Cardiac muscle cell (in vitro differentiated cells and primary cell): Measurements from ENCODE around the gene ASPHD1. TPM values are rescaled to one million over a fixed set of nuclear protein-coding genes. Genes with fewer than 3 reads are reported as not detected.
"Not testable (repeated sequence)": the region's sequence is repeated elsewhere in the genome, so short reads cannot be mapped to it uniquely, and the experiment has no call there.

Source experiments
- DNase-seq, 2 donors: peaks; one replicate each; pipeline versions ENCODE4 v3.0.0 to v3.0.0-alpha.2; 2010 to 2017; ENCODE audit warnings: low read depth in 1 of 2, low spot score in 1 of 2
- H3K27ac ChIP-seq: fragments of 200-600 bp; sonication (generic); 2 replicates; pipeline ENCODE4 v1.5.1; 2016
- H3K27me3 ChIP-seq: fragments of 200-600 bp; sonication (generic); 2 replicates; pipeline ENCODE4 v1.6.0; 2016; ENCODE audit warnings: control low read depth
- H3K36me3 ChIP-seq: fragments of 200-600 bp; sonication (generic); 2 replicates; pipeline ENCODE4 v1.5.1; 2016; ENCODE audit warnings: control low read depth
- H3K4me1 ChIP-seq: fragments of 200-600 bp; sonication (generic); 2 replicates; pipeline ENCODE4 v1.8.1; 2017; ENCODE audit warnings: low read depth, mild to moderate bottlenecking, mixed run types
- H3K4me3 ChIP-seq: fragments of 200-600 bp; sonication (generic); 2 replicates; pipeline ENCODE4 v1.5.1; 2016; ENCODE audit warnings: mild to moderate bottlenecking
- H3K9me3 ChIP-seq: fragments of 200-600 bp; sonication (generic); 2 replicates; pipeline ENCODE4 v1.5.1; 2017; ENCODE audit warnings: low read depth, mild to moderate bottlenecking, control low read depth
- polyA plus RNA-seq: library from polyadenylated mRNA; unstranded; fragments of >200 nt; fragmentation: Nextera tagmentation; extraction: Ambion mirVana; gene quantifications from 2 replicates; pipeline ENCODE4 v1.2.1, GENCODE V29; 2016
- total RNA-seq: library from RNA; depleted of rRNA; stranded (reverse); fragments of >200 nt; gene quantifications from 2 replicates; pipeline ENCODE4 v1.2.3, GENCODE V29; 2016
- TF ChIP-seq, protein P1 (sequence below): IDR thresholded peaks from 2 replicates; pipeline ENCODE4 v1.5.1; 2012; ENCODE audit warnings: low read depth, mild to moderate bottlenecking, low read length

ASPHD1 gene
- total and polyA plus RNA-seq, 2 experiments from 2014 or later = 1.8 to 2.3 TPM

GRCh38 chr16:29925105-29925756 lies 24.9 kb downstream of the ASPHD1 start:
- Histone ChIP-seq H3K4me3 (peak overlapping the region; percentile 76), H3K9me3 (no peaks in the 10 kb centered on the region), H3K27me3 (no peaks in the 10 kb centered on the region), H3K4me1 (peaks cover 13% of the 10 kb centered on the region), H3K27ac (peak overlapping the region; percentile 71), H3K36me3 (no peaks in the 10 kb centered on the region)
- TF ChIP-seq, protein P1, sequence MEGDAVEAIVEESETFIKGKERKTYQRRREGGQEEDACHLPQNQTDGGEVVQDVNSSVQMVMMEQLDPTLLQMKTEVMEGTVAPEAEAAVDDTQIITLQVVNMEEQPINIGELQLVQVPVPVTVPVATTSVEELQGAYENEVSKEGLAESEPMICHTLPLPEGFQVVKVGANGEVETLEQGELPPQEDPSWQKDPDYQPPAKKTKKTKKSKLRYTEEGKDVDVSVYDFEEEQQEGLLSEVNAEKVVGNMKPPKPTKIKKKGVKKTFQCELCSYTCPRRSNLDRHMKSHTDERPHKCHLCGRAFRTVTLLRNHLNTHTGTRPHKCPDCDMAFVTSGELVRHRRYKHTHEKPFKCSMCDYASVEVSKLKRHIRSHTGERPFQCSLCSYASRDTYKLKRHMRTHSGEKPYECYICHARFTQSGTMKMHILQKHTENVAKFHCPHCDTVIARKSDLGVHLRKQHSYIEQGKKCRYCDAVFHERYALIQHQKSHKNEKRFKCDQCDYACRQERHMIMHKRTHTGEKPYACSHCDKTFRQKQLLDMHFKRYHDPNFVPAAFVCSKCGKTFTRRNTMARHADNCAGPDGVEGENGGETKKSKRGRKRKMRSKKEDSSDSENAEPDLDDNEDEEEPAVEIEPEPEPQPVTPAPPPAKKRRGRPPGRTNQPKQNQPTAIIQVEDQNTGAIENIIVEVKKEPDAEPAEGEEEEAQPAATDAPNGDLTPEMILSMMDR = no peak
- no peak for DNase-seq

DNA sequence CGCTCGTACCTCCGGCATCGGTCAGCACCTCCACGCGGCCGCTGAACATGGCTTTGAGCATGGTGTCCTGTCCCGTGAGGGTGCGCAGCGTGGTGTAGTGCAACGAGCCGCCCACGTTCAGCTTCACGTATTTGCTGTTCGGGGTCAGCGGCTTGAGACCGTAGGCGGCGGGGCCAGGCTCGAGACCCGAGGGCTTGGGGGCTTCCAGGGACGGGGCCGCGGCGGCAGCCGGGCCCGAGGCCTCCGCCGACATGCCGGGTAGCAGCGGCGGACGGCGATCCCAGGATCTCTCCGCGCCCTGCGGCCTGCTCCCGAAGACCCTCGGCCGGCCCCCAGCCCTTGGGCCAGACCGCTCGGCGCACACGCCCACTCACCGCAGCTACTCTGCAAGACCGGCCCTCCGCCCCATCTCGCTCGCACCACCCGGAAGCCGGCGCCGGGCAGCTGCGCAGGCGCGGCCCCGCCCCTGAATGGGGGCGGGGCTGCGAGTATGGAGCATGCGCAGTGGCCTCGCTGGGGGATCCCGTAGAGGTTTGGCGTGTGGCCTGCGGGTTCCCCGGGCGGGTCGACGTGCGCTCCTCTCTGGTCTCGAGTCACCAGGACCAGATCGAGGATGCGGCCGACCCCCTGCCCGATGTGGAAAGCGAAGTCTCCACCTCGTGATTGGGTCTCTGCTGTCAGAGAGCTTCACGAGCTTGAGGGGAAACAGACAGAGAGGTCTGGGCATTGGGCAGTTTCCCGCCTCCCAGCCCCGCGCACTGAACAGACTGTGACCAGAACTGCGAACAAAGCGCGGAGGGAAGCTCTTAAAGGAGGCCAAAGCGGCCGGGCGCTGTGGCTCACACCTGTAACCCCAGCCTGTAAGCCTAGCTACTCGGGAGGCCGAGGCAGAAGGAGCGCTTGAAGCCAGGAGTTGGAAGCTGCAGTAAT lies 25.8 kb downstream of the ASPHD1 start, which contains the start of gene KCTD13:
Gene KCTD13 (minus strand): TSS at position 446 of the 930 bp plus-strand sequence. CDS start 193 bp downstream, at position 253.
- TF ChIP-seq, protein P1 = no peak
- H3K4me3 ChIP-seq = peak within 1 kb of the TSS; percentile 76
- H3K36me3 ChIP-seq = no peaks in the 10 kb centered on the region
- no peaks in the 10 kb centered on the region for H3K9me3 ChIP-seq
- peaks cover 13% of the 10 kb centered on the region for H3K4me1 ChIP-seq
- DNase-seq = peak; percentile 85 to 93
- H3K27ac ChIP-seq = peak within 1 kb of the TSS; percentile 94
- H3K27me3 ChIP-seq = no peaks in the 10 kb centered on the region

GRCh38 chr16:29926711-29927052 lies 26.4 kb downstream of the ASPHD1 start:
- no peaks in the 10 kb centered on the region for H3K9me3 ChIP-seq
- peak overlapping the region; percentile 94 for H3K27ac ChIP-seq
- TF ChIP-seq, protein P1 = no peak
- no peaks in the 10 kb centered on the region for H3K27me3 ChIP-seq
- H3K36me3 ChIP-seq = no peaks in the 10 kb centered on the region
- peak overlapping the region; percentile 76 for H3K4me3 ChIP-seq
- H3K4me1 ChIP-seq = peaks cover 13% of the 10 kb centered on the region
- DNase-seq = no peak

- H3K9me3 ChIP-seq = no peaks in the 10 kb centered on the region
- TF ChIP-seq, protein P1 = no peak
- H3K36me3 ChIP-seq = no peaks in the 10 kb centered on the region
- no peaks in the 10 kb centered on the region for H3K27me3 ChIP-seq
- H3K4me3 ChIP-seq = peak overlapping the region; percentile 76
- H3K4me1 ChIP-seq = peaks cover 13% of the 10 kb centered on the region
- no peak for DNase-seq
- peak overlapping the region; percentile 94 for H3K27ac ChIP-seq
Observed at GRCh38 chr16:29927070-29927905, 27.0 kb downstream of the ASPHD1 start.

- not testable (repeated sequence) for H3K27ac ChIP-seq, H3K27me3 ChIP-seq, H3K9me3 ChIP-seq, DNase-seq, H3K4me1 ChIP-seq, H3K36me3 ChIP-seq, H3K4me3 ChIP-seq
Observed at GRCh38 chr16:29931750-29932149, 31.5 kb downstream of the ASPHD1 start.
